ENCODE results near the gene PI4KB. TPM values are rescaled to one million over a fixed set of nuclear protein-coding genes. Genes with fewer than 3 reads are reported as not detected.
A peak's percentile ranks its signal among the peaks of the same experiment; 100 is the strongest.

Gene PI4KB
- total and polyA plus RNA-seq, 9 of the 15 experiments (the other 6 are each of a cell fraction or from before 2014, with no cell fraction given): 3.1 to 65.4 (median 45.1) TPM

- POLR2A ChIA-PET: interaction anchor here (0.6 to 1.0 kb wide), 3 partner anchors 18 to 161 kb away, joined by 3 read pairs; no protein-coding TSS in a partner anchor
- no peak overlapping the region for H3K27ac ChIP-seq (ENCODE audit: extremely low read depth, low read depth, low read length)
- H3K9ac ChIP-seq (ENCODE audit: insufficient read depth in 1 of 2, low read depth in 2 of 2, low read length in 2 of 2): no peak overlapping the region; a peak in 1 of 4 replicates
- H3K4me3 ChIP-seq: no peak overlapping the region
- intact Hi-C loops (cut with micrococcal nuclease): loop anchor here (10.0 kb wide), 1 partner anchor 55 kb away; the partner anchor contains the start of gene RFX5
- no TSS peak for BruUV-seq (replicated peaks)
- ATAC-seq (no peak), DNase-seq (ENCODE audit: extremely low read depth in 1 of 4, low spot score in 3 of 4) (no peak), FAIRE-seq (no peak)
- 73% methylated on average over 16 of the region's 18 CpGs for WGBS (ENCODE audit: insufficient coverage, low coverage, missing lambda C conversion rate)
- H3K27me3 ChIP-seq (ENCODE audit: control insufficient read depth in 2 of 2, insufficient read depth in 2 of 2, low read length in 2 of 2): no peaks in the 10 kb centered on the region
- H3K79me2 ChIP-seq (ENCODE audit: control insufficient read depth, insufficient read depth, low read length): peaks cover 9% of the 10 kb centered on the region
- in situ Hi-C loops (cut with MboI): no loop called here
- TF ChIP-seq ZBTB33 (CRISPR knock-in tag; IDR thresholded peaks at IDR 0.05): 0 out of 2 replicates have a peak, but pooled peaks have one; percentile 10
- TF ChIP-seq POLR2AphosphoS5 (IDR thresholded peaks at IDR 0.05; ENCODE audit: control insufficient read depth, insufficient read depth, low read depth, low read length): 0 out of 2 replicates have a peak, but pooled peaks have one; percentile 21
- TF ChIP-seq RBFOX2 (IDR thresholded peaks at IDR 0.05; ENCODE audit: low read depth, low read length): peak; percentile 10; the same call in 1 of the 2 replicates
- peak; percentile 21; the same call in 1 of the 2 replicates for TF ChIP-seq ZNF740 (CRISPR knock-in tag; IDR thresholded peaks at IDR 0.05)
- no peak for TF ChIP-seq ZNF740 (tag; IDR thresholded peaks at IDR 0.05)
- TF ChIP-seq E2F3 (CRISPR knock-in tag; IDR thresholded peaks at IDR 0.05): no peak
- TF ChIP-seq SMAD1 (IDR thresholded peaks at IDR 0.05; ENCODE audit: low read depth, low read length, partially characterized antibody): no peak
- peak; percentile 27; the same call in 1 of the 2 replicates for TF ChIP-seq POLR2G (IDR thresholded peaks at IDR 0.05; ENCODE audit: low read depth, low read length)
- peaks cover 92% of the 10 kb centered on the region; the same call in 2 of the 3 replicates for H3K36me3 ChIP-seq (ENCODE audit: control insufficient read depth, insufficient read depth, low read length)
- peaks cover 7% of the 10 kb centered on the region for H3K9me1 ChIP-seq (ENCODE audit: control insufficient read depth, insufficient read depth, low read length)
- no peak overlapping the region for H2AFZ ChIP-seq (ENCODE audit: low read depth, low read length)
- no peak overlapping the region for H3K4me2 ChIP-seq (ENCODE audit: insufficient read depth, low read length)
- peaks cover 2 to 34% of the 10 kb centered on the region in 2 experiments; a peak in 4 of 5 replicates for H3K4me1 ChIP-seq (replicated peaks in 1 of 2; ENCODE audit: control insufficient read depth in 2 of 2, insufficient read depth in 2 of 2, low read length in 2 of 2)
- H3K9me3 ChIP-seq (replicated peaks; ENCODE audit: control insufficient read depth, insufficient read depth, low read depth, low read length): no peaks in the 10 kb centered on the region
- CTCF ChIA-PET (ENCODE audit: low intra/inter-chr PET ratio): no interaction called here
- H4K20me1 ChIP-seq (replicated peaks; ENCODE audit: control insufficient read depth, insufficient read depth, low read length): peaks cover 12% of the 10 kb centered on the region
Observed at GRCh38 chr1:151289080-151289935, 37.9 kb downstream of the PI4KB start.
